Activated CD4-positive, CD25-positive, alpha-beta regulatory T cell (primary cell): ENCODE results near the gene EPGN.
"Not testable (repeated sequence)": the region's sequence is repeated elsewhere in the genome, so short reads cannot be mapped to it uniquely, and the experiment has no call there.

ENCODE experiments used
- DNase-seq, 4 experiments: peaks; one replicate each; lab custom pipeline; 2025; lab: John Stamatoyannopoulos, UW

Gene EPGN

GRCh38 chr4:74340421-74340820, 32.2 kb downstream of the EPGN start:
- not testable (repeated sequence) for DNase-seq

DNA sequence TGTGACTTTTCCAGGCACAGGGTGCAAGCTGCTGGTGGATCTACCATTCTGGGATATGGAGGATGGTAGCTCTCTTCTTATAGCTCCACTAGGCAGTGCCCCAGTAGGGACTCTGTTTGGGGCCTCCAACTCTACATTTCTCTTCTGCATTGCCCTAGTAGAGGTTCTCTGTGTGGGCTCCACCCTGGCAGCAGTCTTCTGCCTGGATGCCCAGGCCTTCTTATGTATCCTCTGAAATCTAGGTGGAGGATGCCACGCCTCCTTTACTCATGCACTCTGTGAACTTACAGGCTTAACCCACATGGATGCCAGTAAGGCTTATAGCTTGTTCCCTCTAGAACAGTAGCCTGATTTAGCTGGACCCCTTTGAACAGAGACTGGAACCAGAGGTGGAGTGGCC, 35.8 kb downstream of the EPGN start:
- no peak for DNase-seq

DNA sequence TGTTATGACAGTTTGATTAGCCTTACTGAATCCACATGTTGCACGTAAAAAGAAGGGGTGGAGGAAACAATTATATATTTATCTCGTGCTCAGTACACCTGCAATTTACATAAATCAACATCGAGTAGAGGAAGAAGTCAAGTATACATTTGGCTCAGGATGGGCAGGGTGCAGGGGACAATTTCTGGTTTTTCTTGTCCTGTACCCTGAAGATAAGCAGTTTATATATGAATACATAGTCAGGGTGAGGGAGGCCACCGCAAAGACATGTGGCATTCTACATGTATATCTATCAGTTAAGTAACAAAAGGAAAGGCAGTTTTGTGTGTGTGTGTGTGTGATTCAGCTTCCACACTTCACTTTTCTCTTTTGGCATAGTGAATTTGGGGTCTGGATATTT, 45.6 kb downstream of the EPGN start:
- no peak for DNase-seq

DNA sequence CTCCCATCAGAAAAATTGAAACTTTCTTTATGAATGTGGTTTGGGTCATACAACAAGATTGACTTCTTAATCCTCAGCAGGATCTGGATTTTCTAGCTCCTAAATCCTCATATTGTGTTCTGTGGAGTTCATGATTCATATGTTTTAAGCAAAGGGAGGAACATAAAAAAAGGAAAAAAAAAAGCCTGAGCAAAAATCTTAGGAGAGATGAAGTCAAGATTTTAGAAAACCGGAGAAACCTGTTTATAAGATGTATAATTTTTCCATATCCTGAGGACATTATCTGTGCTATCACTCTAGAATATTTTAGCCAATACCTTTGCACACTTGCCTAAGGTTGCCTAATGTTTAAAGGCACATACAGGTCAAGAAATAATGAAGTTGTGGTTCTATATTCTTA, 49.7 kb downstream of the EPGN start:
- no peak for DNase-seq

GRCh38 chr4:74361671-74362070, 53.4 kb downstream of the EPGN start:
- no peak for DNase-seq

DNA sequence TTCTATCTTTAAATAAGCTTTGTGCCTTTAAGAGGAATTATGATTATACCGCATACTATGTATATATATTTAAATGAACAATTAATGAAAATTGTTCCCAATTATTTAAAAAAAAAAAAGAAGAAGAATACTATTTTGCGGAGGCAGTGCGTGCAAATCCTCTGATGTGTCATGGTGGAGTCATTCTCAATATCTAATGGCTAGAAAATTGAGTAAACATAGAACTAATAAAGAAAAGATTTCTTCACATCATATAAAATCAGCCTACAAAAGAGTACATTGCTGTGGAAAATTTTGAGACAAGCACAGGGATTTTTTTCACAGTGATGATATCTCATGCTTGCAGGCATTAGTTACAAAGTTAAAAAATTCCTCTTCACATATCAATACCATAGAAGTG, 54.1 kb downstream of the EPGN start:
- DNase-seq = no peak

GRCh38 chr4:74364256-74364651, 56.0 kb downstream of the EPGN start:
- DNase-seq = no peak

- DNase-seq = no peak
Observed at GRCh38 chr4:74364652-74365491, 56.6 kb downstream of the EPGN start, which contains the start of gene EREG. Gene EREG (plus strand): TSS chr4:74365145. CDS start chr4:74365309, 164 bp downstream.

DNA sequence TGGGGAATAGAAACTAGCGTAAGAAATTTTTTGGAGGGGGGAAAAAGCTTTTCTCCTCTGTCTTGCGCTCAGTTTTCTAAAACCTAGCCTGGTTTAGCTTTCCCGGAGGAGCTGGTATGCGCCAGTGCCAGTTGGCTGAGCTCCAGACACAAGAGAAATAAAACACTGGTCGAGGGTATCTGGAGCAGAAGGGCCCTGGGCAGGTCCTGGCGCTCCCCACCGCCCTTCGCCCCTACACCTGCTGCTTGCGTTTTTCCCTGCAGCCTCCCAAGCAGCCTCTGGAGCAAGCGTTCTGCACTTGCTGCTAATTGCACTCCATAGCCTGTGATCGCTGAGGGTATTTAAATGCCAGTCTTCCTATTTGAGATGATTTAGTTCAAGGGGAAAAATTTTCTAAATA, 57.5 kb downstream of the EPGN start:
- DNase-seq = no peak
